Measurements from ENCODE around the gene CPNE6. TPM values are rescaled to one million over a fixed set of nuclear protein-coding genes. Genes with fewer than 3 reads are reported as not detected.
A peak's percentile ranks its signal among the peaks of the same experiment; 100 is the strongest.

Gene CPNE6
- total and polyA plus RNA-seq, 4 donors = 0.05 to 0.17 TPM; not detected in 2

- Histone ChIP-seq H3K27me3 (ENCODE audit: control insufficient read depth in 4 of 4, insufficient read depth in 4 of 4, low read length in 3 of 4) (no peaks in the 10 kb centered on the region), H3K9me3 (ENCODE audit: control insufficient read depth in 4 of 4, low read length in 3 of 4) (no peaks in the 10 kb centered on the region), H3K4me1 (ENCODE audit: control insufficient read depth in 4 of 4, insufficient read depth in 4 of 4, low read length in 3 of 4) (peaks cover 34 to 83% (median 66%) of the 10 kb centered on the region in 4 donors), H3K36me3 (ENCODE audit: control insufficient read depth in 4 of 4, insufficient read depth in 3 of 4, low read depth in 1 of 4, low read length in 3 of 4) (no peaks in the 10 kb centered on the region), H3K27ac (ENCODE audit: low read depth in 1 of 2, low read length in 2 of 2) (peak overlapping the region; percentile 44 to 71), H3K4me3 (ENCODE audit: low read depth in 1 of 3, low read length in 3 of 3) (no peak overlapping the region), H3K9ac (ENCODE audit: low read depth in 1 of 2, low read length in 2 of 2) (no peak overlapping the region)
- WGBS = 88% methylated on average over 14 of the region's 14 CpGs
- DNase-seq (ENCODE audit: low spot score) = no peak
- TF ChIP-seq HNF4G (IDR thresholded peaks at IDR 0.05) (no peak), TAF1 (conservative IDR thresholded peaks at IDR 0.05) (no peak), GABPA (IDR thresholded peaks at IDR 0.05 in 1 of 2, conservative IDR thresholded peaks at IDR 0.05 in 1 of 2) (no peak)
- TF ChIP-seq, protein P1, sequence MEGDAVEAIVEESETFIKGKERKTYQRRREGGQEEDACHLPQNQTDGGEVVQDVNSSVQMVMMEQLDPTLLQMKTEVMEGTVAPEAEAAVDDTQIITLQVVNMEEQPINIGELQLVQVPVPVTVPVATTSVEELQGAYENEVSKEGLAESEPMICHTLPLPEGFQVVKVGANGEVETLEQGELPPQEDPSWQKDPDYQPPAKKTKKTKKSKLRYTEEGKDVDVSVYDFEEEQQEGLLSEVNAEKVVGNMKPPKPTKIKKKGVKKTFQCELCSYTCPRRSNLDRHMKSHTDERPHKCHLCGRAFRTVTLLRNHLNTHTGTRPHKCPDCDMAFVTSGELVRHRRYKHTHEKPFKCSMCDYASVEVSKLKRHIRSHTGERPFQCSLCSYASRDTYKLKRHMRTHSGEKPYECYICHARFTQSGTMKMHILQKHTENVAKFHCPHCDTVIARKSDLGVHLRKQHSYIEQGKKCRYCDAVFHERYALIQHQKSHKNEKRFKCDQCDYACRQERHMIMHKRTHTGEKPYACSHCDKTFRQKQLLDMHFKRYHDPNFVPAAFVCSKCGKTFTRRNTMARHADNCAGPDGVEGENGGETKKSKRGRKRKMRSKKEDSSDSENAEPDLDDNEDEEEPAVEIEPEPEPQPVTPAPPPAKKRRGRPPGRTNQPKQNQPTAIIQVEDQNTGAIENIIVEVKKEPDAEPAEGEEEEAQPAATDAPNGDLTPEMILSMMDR (IDR thresholded peaks at IDR 0.05; ENCODE audit: low read depth, low read length, missing input control) = no peak
Observed at GRCh38 chr14:24062216-24062980, 9.0 kb upstream of the CPNE6 start.

GRCh38 chr14:24063263-24063836 is 8.0 kb upstream of the CPNE6 start:
- Histone ChIP-seq H3K4me3 (ENCODE audit: low read depth in 1 of 3, low read length in 3 of 3) (no peak overlapping the region), H3K36me3 (ENCODE audit: control insufficient read depth in 4 of 4, insufficient read depth in 3 of 4, low read depth in 1 of 4, low read length in 3 of 4) (no peaks in the 10 kb centered on the region), H3K27ac (ENCODE audit: low read depth in 1 of 2, low read length in 2 of 2) (no peak overlapping the region), H3K9ac (ENCODE audit: low read depth in 1 of 2, low read length in 2 of 2) (no peak overlapping the region), H3K27me3 (ENCODE audit: control insufficient read depth in 4 of 4, insufficient read depth in 4 of 4, low read length in 3 of 4) (no peaks in the 10 kb centered on the region), H3K4me1 (ENCODE audit: control insufficient read depth in 4 of 4, insufficient read depth in 4 of 4, low read length in 3 of 4) (peaks cover 40 to 83% (median 69%) of the 10 kb centered on the region in 4 donors), H3K9me3 (ENCODE audit: control insufficient read depth in 4 of 4, low read length in 3 of 4) (no peaks in the 10 kb centered on the region)
- WGBS = 63% methylated on average over 4 of the region's 4 CpGs
- no peak for DNase-seq (ENCODE audit: low spot score)
- TF ChIP-seq TAF1 (conservative IDR thresholded peaks at IDR 0.05) = no peak
- TF ChIP-seq HNF4G (IDR thresholded peaks at IDR 0.05) = no peak
- TF ChIP-seq NR2F2 (IDR thresholded peaks at IDR 0.05) = no peak
- TF ChIP-seq SP1 (IDR thresholded peaks at IDR 0.05) = no peak
- TF ChIP-seq YY1 (IDR thresholded peaks at IDR 0.05) = no peak
- TF ChIP-seq, protein P2, sequence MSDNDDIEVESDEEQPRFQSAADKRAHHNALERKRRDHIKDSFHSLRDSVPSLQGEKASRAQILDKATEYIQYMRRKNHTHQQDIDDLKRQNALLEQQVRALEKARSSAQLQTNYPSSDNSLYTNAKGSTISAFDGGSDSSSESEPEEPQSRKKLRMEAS (IDR thresholded peaks at IDR 0.05) = no peak
- TF ChIP-seq, protein P3, sequence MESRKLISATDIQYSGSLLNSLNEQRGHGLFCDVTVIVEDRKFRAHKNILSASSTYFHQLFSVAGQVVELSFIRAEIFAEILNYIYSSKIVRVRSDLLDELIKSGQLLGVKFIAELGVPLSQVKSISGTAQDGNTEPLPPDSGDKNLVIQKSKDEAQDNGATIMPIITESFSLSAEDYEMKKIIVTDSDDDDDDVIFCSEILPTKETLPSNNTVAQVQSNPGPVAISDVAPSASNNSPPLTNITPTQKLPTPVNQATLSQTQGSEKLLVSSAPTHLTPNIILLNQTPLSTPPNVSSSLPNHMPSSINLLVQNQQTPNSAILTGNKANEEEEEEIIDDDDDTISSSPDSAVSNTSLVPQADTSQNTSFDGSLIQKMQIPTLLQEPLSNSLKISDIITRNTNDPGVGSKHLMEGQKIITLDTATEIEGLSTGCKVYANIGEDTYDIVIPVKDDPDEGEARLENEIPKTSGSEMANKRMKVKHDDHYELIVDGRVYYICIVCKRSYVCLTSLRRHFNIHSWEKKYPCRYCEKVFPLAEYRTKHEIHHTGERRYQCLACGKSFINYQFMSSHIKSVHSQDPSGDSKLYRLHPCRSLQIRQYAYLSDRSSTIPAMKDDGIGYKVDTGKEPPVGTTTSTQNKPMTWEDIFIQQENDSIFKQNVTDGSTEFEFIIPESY (IDR thresholded peaks at IDR 0.05) = no peak
- no peak for TF ChIP-seq RXRA (IDR thresholded peaks at IDR 0.05)
- no peak for TF ChIP-seq GABPA (IDR thresholded peaks at IDR 0.05 in 1 of 2, conservative IDR thresholded peaks at IDR 0.05 in 1 of 2)
- TF ChIP-seq JUND (IDR thresholded peaks at IDR 0.05) = no peak
- no peak for TF ChIP-seq HNF4A (conservative IDR thresholded peaks at IDR 0.05)
- no peak for TF ChIP-seq REST (IDR thresholded peaks at IDR 0.05)
- TF ChIP-seq, protein P1 (IDR thresholded peaks at IDR 0.05; ENCODE audit: low read depth, low read length, missing input control) = no peak
- no peak for TF ChIP-seq ATF3 (IDR thresholded peaks at IDR 0.05)
- no peak for TF ChIP-seq FOXA1 (IDR thresholded peaks at IDR 0.05)
- TF ChIP-seq RAD21 (IDR thresholded peaks at IDR 0.05) = no peak
- no peak for TF ChIP-seq FOXA2 (IDR thresholded peaks at IDR 0.05)
- TF ChIP-seq EGR1 (IDR thresholded peaks at IDR 0.05; ENCODE audit: low read depth in 2 of 2) = no peak
